Measurements from ENCODE around the gene UBE3A.

Gene UBE3A

DNA sequence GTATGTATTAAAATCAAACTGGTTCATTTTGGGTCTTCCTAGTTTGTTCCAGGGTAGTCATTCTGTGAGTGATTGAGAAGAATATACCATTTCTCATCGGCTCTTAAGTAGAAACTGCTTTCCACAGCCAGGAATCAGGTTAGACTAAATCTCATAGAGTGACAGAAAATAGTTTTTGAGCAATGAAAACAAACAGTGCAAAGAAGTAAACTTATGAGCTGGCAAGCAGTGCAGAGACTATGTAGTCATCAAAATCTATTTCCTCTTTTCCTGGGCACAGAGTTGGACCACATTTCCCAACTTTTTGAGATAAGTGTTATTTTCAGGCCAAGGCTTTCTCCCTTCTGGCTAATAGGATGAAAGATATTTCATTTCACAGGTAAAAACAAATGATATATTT lies 66.5 kb downstream of the UBE3A start:
- Histone ChIP-seq H3K27ac (replicated peaks) (no peak overlapping the region), H3K4me3 (replicated peaks; ENCODE audit: insufficient read depth, low read length) (no peak overlapping the region), H3K27me3 (ENCODE audit: insufficient read depth, poor library complexity, severe bottlenecking) (no peaks in the 10 kb centered on the region)
- TF ChIP-seq POLR2AphosphoS5 (IDR thresholded peaks at IDR 0.05; ENCODE audit: low read depth) (no peak), SPI1 (IDR thresholded peaks at IDR 0.05; ENCODE audit: borderline replicate concordance, low read depth) (no peak)
- DNase-seq (ENCODE audit: low read depth in 1 of 2, low spot score in 1 of 2): peak in 1 of 2 experiments; percentile 3

- no peak for DNase-seq (ENCODE audit: low read depth in 1 of 2, low spot score in 1 of 2)
- TF ChIP-seq SPI1 (IDR thresholded peaks at IDR 0.05; ENCODE audit: borderline replicate concordance, low read depth): no peak
- TF ChIP-seq GABPA (IDR thresholded peaks at IDR 0.05; ENCODE audit: low read depth): no peak
- TF ChIP-seq, protein P1, sequence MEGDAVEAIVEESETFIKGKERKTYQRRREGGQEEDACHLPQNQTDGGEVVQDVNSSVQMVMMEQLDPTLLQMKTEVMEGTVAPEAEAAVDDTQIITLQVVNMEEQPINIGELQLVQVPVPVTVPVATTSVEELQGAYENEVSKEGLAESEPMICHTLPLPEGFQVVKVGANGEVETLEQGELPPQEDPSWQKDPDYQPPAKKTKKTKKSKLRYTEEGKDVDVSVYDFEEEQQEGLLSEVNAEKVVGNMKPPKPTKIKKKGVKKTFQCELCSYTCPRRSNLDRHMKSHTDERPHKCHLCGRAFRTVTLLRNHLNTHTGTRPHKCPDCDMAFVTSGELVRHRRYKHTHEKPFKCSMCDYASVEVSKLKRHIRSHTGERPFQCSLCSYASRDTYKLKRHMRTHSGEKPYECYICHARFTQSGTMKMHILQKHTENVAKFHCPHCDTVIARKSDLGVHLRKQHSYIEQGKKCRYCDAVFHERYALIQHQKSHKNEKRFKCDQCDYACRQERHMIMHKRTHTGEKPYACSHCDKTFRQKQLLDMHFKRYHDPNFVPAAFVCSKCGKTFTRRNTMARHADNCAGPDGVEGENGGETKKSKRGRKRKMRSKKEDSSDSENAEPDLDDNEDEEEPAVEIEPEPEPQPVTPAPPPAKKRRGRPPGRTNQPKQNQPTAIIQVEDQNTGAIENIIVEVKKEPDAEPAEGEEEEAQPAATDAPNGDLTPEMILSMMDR (IDR thresholded peaks at IDR 0.05; ENCODE audit: insufficient read depth, low read length): no peak
- no peak for TF ChIP-seq REST (IDR thresholded peaks at IDR 0.05; ENCODE audit: insufficient replicate concordance, low read depth)
- no peak for TF ChIP-seq POLR2AphosphoS5 (IDR thresholded peaks at IDR 0.05; ENCODE audit: low read depth)
- Histone ChIP-seq H3K4me3 (replicated peaks; ENCODE audit: insufficient read depth, low read length) (no peak overlapping the region), H3K27me3 (ENCODE audit: insufficient read depth, poor library complexity, severe bottlenecking) (no peaks in the 10 kb centered on the region), H3K27ac (replicated peaks) (no peak overlapping the region)
These were observed 70.0 kb downstream of the UBE3A start for GRCh38 chr15:25368850-25369249.

DNA sequence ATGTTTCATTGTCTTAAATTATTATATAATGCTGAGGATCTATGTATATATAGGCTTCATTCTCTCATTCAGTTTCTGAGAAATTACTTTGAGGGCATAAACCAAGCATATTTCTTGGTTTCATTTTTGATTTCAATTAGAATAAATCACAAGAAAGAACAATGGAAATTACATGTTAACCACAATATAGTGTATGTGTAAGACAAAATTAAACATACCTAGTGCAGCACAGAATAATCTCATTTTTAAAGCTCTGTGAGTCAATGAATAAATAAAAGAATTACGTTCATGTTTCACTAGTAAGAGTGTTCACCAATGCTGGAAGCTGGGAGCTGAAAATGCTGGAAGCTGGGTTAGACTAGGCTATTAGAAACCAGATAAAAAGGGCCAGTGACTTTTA lies 72.8 kb downstream of the UBE3A start:
- Histone ChIP-seq H3K27ac (replicated peaks) (no peak overlapping the region), H3K27me3 (ENCODE audit: insufficient read depth, poor library complexity, severe bottlenecking) (no peaks in the 10 kb centered on the region), H3K4me3 (replicated peaks; ENCODE audit: insufficient read depth, low read length) (no peak overlapping the region)
- no peak for DNase-seq (ENCODE audit: low read depth in 1 of 2, low spot score in 1 of 2)
- TF ChIP-seq GABPA (IDR thresholded peaks at IDR 0.05; ENCODE audit: low read depth) (no peak), POLR2AphosphoS5 (IDR thresholded peaks at IDR 0.05; ENCODE audit: low read depth) (no peak), SPI1 (IDR thresholded peaks at IDR 0.05; ENCODE audit: borderline replicate concordance, low read depth) (no peak), REST (IDR thresholded peaks at IDR 0.05; ENCODE audit: insufficient replicate concordance, low read depth) (no peak)
- TF ChIP-seq, protein P1 (IDR thresholded peaks at IDR 0.05; ENCODE audit: insufficient read depth, low read length): no peak

GRCh38 chr15:25362545-25362944 lies 76.3 kb downstream of the UBE3A start:
- TF ChIP-seq SPI1 (IDR thresholded peaks at IDR 0.05; ENCODE audit: borderline replicate concordance, low read depth) (no peak), GABPA (IDR thresholded peaks at IDR 0.05; ENCODE audit: low read depth) (no peak), POLR2AphosphoS5 (IDR thresholded peaks at IDR 0.05; ENCODE audit: low read depth) (no peak), REST (IDR thresholded peaks at IDR 0.05; ENCODE audit: insufficient replicate concordance, low read depth) (no peak)
- TF ChIP-seq, protein P1 (IDR thresholded peaks at IDR 0.05; ENCODE audit: insufficient read depth, low read length): no peak
- DNase-seq (ENCODE audit: low read depth in 1 of 2, low spot score in 1 of 2): no peak
- Histone ChIP-seq H3K27ac (replicated peaks) (no peak overlapping the region), H3K4me3 (replicated peaks; ENCODE audit: insufficient read depth, low read length) (no peak overlapping the region), H3K27me3 (ENCODE audit: insufficient read depth, poor library complexity, severe bottlenecking) (no peaks in the 10 kb centered on the region)
